ENCODE data around the gene SLC25A44. TPM values are rescaled to one million over a fixed set of nuclear protein-coding genes. Genes with fewer than 3 reads are reported as not detected.
A peak's percentile ranks its signal among the peaks of the same experiment; 100 is the strongest.
"Not testable (repeated sequence)": the region's sequence is repeated elsewhere in the genome, so short reads cannot be mapped to it uniquely, and the experiment has no call there.

Gene SLC25A44
- polyA plus RNA-seq, 5 donors, result 15.4 to 19.6 (median 18.1) TPM

DNA sequence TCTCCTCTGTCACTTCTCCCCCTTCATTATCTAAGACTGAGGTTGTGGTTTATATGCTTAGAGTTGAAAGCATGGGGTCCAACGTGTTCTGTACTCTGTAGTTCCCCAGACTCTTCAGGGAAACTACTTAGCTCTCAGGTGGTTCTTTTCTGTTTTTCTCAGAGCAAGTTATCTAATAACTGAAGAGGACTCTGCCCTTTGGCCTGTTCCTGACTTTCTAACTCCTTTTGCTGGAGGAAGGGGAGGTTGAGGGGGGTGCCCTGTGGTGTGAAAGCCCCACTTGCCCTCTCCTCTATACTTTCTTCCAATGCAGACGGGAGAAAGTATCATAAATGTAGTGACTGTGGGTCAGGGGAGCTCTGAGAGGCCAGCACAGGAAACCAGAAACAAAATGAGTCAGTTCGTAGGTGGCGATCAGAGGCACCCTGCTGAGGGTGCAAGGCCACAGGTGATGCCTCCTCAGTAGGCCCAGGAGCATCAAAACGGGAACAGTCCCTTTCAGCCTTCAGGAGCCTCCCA is 5.0 kb downstream of the SLC25A44 start:
- DNase-seq, result no peak

DNA sequence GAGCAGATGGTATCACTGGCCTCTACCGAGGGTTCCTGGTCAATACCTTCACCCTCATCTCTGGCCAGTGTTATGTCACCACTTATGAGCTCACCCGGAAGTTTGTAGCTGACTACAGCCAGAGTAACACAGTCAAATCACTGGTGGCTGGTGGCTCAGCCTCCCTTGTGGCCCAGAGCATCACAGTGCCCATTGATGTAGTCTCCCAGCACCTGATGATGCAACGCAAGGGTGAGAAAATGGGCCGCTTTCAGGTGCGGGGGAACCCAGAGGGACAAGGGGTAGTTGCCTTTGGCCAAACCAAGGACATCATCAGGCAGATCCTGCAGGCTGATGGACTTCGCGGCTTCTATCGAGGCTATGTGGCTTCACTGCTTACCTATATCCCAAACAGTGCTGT is 6.1 kb downstream of the SLC25A44 start:
- no peak for DNase-seq

DNA sequence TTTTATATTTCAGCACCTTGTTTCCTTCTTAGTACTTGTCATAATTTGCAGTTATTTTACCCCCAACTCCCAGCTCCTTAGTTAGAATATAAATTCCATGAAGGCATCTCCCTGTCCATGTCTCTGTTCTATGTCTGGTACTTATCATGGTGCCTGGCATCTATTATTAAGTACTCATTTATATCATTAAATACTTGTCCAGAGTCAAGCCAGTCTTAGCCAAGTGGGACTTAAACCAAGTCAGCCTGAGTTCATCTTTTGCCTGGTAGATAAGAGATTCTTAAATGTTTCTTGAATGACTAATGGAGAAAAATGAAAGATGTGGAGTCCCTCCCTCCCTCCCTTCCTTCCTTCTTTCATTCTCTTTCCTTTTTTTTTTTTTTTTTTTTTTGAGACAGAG is 9.4 kb downstream of the SLC25A44 start:
- no peak for DNase-seq

GRCh38 chr1:156204686-156205085 is 10.8 kb downstream of the SLC25A44 start:
- DNase-seq, result no peak

GRCh38 chr1:156211243-156211642 is 17.3 kb downstream of the SLC25A44 start:
- DNase-seq, result no peak

- DNase-seq, result no peak
Measured at GRCh38 chr1:156212130-156212529, 18.2 kb downstream of the SLC25A44 start.

DNA sequence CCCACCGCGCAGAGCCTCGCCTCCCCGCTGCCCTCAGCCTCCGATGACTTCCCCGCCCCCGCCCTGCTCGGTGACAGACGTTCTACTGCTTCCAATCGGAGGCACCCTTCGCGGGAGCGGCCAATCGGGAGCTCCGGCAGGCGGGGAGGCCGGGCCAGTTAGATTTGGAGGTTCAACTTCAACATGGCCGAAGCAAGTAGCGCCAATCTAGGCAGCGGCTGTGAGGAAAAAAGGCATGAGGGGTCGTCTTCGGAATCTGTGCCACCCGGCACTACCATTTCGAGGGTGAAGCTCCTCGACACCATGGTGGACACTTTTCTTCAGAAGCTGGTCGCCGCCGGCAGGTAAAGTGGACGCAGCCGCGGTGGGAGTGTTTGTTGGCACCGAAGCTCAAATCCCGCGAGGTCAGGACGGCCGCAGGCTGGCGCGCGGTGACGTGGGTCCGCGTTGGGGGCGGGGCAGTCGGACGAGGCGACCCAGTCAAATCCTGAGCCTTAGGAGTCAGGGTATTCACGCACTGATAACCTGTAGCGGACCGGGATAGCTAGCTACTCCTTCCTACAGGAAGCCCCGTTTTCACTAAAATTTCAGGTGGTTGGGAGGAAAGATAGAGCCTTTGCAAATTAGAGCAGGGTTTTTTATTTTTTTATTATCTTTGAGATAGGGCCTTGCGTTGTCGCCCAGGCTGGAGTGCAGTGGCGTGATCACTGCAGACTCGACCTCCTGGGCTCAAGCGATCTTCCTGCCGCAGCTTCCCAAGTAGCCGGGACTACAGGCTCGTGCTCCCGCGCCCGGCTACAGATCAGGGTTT is 19.1 kb downstream of the SLC25A44 start, which contains the start of gene PMF1:
Gene PMF1 (plus strand): TSS at position 175 of the 811 bp plus-strand sequence. CDS start 9 bp downstream, at position 184.
- DNase-seq, result peak; percentile 97

DNA sequence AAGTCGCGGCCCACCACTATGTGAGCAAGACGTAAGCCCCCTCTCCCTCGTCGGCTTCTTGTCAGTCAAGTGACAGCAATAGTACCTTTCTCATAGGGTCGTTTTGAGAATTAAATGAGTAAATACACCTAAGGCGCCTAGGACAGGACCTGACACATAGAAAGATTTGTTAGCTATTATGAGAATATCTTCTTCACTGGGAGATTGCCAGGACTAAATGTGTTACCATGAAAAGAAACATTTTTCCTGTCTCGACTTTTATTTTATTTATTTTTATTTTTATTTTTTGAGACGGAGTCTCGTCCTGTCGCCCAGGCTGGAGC is 19.7 kb downstream of the SLC25A44 start:
- no peak for DNase-seq

- no peak for DNase-seq
Measured at GRCh38 chr1:156214024-156214748, 20.3 kb downstream of the SLC25A44 start.

- not testable (repeated sequence) for DNase-seq
Measured at GRCh38 chr1:156216361-156217086, 22.6 kb downstream of the SLC25A44 start.

DNA sequence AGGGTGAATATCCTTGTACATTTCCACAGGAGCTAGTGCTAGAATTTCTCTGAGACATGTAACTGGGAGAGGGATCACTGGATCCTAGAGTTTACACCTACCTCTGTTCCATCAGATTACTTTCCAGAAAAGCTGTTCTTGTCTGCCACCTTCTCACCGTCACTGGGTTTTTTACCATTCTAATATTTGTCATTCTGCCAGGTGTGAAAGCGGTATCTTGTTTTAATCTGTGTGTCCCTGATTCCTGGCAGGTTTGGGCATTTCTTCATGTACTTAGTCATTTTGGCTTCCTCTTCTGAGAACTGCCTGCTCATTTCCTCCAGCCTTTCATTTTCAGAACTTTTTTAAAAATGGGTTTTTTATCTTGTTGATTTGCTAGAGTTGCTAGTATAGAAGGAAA is 24.0 kb downstream of the SLC25A44 start:
- no peak for DNase-seq

GRCh38 chr1:156220226-156220625 is 26.3 kb downstream of the SLC25A44 start:
- no peak for DNase-seq

DNA sequence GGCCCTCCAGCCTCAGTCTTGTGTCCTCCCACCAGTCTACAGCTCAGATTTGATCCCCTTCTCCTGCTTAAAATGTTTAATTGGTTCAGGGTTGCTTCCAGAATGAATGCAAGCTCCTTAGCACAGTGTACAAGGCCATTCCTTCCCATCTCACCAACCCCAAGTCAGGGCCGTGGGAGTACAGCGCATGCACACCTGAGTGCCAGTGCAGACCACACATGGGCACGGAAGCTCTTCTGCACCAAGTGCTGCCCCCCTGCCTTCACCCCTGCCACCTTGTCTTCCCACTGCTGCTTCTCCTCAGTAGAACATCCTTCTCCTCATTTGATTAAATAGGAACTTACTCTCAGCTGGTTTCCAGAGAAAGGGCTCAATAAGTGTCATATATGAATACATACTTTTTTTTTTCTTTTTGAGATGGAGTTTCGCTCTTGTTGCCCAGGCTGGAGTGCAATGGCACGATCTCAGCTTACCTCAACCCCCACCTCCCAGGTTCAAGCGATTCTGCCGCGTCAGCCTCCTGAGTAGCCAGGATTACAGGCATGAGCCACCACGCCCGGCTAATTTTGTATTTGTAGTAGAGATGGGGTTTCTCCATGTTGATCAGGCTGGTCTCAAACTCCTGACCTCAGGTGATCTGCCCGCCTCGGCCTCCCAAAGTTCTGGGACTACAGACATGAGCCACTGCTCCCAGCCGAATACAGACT is 28.2 kb downstream of the SLC25A44 start:
- no peak for DNase-seq

DNA sequence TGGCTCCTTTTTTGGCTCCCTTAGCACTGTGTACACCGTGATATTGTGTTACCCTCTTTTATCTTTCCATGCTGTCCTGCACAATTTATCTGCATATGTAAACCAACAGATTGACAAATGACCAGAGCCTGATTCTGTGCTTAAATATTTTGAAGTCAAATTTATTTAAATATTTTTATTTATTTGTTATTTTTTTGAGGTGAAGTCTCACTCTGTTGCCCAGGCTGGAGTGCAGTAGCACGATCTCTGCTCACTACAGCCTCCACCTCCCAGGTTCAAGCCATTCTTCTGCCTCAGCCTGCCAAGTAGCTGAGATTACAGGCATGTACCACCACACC is 31.7 kb downstream of the SLC25A44 start:
- no peak for DNase-seq

DNA sequence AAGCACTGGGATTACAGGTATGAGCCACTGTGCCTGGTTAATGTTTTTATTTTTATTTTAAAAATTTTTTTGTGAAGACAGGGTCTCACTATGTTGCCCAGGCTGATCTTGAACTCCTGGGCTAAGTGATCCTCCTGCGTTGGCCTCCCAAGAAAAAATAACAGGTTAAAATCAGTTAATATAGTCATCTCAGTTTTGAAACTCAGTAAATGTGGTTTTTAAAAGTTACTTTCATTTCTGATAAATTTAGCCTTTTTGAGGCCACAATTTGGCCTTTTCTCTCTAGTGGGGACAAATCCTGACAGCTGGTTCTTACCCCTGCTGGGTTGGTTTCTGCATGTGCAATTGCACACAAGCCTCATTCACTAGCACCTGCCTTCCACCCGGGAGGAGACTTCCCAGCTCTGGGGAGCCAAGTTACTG is 32.2 kb downstream of the SLC25A44 start:
- DNase-seq, result no peak

- DNase-seq, result no peak
Measured at GRCh38 chr1:156226782-156227181, 32.9 kb downstream of the SLC25A44 start.

DNA sequence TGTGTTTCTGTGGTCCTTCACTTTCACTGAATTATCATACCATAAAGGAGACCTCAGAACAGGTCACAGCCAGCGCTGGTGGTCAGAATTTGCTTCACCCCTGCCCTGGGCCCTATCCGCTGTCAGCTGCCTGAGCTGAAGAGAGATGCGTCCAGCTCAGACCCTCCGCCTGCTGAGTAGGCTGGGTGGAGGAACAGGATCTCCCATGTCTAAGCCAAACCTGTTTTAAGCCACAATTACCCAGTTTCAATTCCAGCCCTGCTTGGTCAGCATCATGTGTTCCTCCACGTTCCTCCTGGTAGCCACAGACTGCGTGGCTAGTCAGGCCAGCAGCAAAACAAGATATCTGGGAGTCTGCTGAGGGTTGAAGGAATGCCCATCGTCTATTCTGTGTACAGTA is 34.6 kb downstream of the SLC25A44 start:
- no peak for DNase-seq

GRCh38 chr1:156229809-156230472 is 36.0 kb downstream of the SLC25A44 start:
- DNase-seq, result no peak

DNA sequence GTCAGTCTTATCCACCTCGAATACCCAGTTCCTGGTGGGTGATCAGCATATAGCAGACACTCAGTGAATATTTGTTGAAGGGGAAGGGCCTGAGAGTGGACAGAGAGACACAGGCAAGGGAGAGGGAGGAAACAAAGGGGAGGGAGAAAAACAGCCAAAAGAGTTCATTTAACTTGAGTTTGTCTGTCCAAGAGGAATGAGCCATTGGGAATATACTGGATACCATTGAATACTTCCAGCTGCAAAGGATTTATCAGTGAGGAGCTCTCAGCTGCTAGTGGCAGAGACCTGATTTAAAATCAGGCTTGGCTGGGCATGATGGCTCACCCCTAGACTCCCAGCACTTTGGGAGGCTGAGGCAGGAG is 36.6 kb downstream of the SLC25A44 start:
- DNase-seq, result no peak

DNA sequence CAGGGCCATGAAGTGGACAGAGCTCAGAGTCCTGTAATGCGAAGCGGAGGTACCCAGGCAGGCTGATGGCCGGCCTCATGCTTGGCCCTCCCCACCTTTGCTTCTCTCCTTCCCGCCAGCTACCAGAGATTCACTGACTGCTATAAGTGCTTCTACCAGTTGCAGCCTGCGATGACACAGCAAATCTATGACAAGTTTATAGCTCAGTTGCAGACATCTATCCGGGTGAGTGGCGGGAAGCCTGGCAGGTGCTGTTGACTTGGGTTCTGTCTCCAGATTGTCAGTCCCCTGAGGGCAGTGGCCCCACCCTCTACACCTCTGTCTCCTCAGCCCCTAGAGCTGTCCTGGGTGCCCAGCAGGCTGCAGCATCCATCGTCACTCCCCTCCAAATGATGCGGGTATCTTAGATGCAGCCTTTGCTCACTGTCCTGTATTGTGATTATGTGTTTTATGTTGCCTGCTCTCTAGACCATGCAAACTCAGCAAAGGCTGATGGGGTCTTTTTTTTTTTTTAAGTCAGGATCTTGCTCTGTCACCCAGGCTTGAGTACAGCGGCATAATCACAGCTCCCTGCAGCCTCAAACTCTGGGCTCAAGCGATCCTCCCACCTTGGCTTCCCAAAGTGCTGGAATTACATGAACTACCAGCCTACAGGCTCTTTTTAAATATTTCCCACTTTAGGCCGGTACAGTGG is 38.4 kb downstream of the SLC25A44 start:
- DNase-seq, result no peak

Data from right lung (tissue), 5 donors.